Dermis blood vessel endothelial cell (primary cell): ENCODE results near the gene BTBD3. TPM values are rescaled to one million over a fixed set of nuclear protein-coding genes. Genes with fewer than 3 reads are reported as not detected.

ENCODE experiments used
- DNase-seq: peaks from one replicate; pipeline ENCODE4 v3.0.0; 2010
- total RNA-seq: library from RNA; depleted of rRNA; stranded (reverse); fragments of >200 nt; gene quantifications from 2 replicates; pipeline ENCODE4 v1.2.3, GENCODE V29; 2014

Gene BTBD3
- total RNA-seq, 1 donor from 2014 or later: 84.9 TPM

GRCh38 chr20:11918391-11918845 is 725 bp downstream of the BTBD3 start:
- peak; percentile 47 for DNase-seq

- DNase-seq: peak; percentile 55
Measured at GRCh38 chr20:11918981-11919380, 1.3 kb downstream of the BTBD3 start.

- DNase-seq: no peak
Measured at GRCh38 chr20:11919581-11919980, 1.9 kb downstream of the BTBD3 start.

- DNase-seq: no peak
Measured at GRCh38 chr20:11920083-11920482, 2.4 kb downstream of the BTBD3 start.

- DNase-seq: no peak
Measured at GRCh38 chr20:11921321-11921720, 3.6 kb downstream of the BTBD3 start.

GRCh38 chr20:11922561-11922960 is 4.9 kb downstream of the BTBD3 start:
- DNase-seq: no peak

- DNase-seq: no peak
Measured at GRCh38 chr20:11924923-11925322, 7.2 kb downstream of the BTBD3 start.

GRCh38 chr20:11926292-11926998 is 8.8 kb downstream of the BTBD3 start:
- DNase-seq: no peak

GRCh38 chr20:11929947-11930346 is 12.3 kb downstream of the BTBD3 start:
- DNase-seq: no peak

- DNase-seq: no peak
Measured at GRCh38 chr20:11935212-11936154, 17.8 kb downstream of the BTBD3 start.

- DNase-seq: no peak
Measured at GRCh38 chr20:11936157-11936556, 18.5 kb downstream of the BTBD3 start.

- DNase-seq: no peak
Measured at GRCh38 chr20:11937230-11937629, 19.5 kb downstream of the BTBD3 start.

GRCh38 chr20:11941593-11942246 is 24.0 kb downstream of the BTBD3 start:
- DNase-seq: no peak

GRCh38 chr20:11943778-11944177 is 26.1 kb downstream of the BTBD3 start:
- no peak for DNase-seq

GRCh38 chr20:11948806-11949205 is 31.1 kb downstream of the BTBD3 start:
- DNase-seq: no peak

GRCh38 chr20:11949711-11950110 is 32.0 kb downstream of the BTBD3 start:
- no peak for DNase-seq

- DNase-seq: no peak
Measured at GRCh38 chr20:11951696-11952095, 34.0 kb downstream of the BTBD3 start.

GRCh38 chr20:11952639-11953038 is 34.9 kb downstream of the BTBD3 start:
- no peak for DNase-seq

- DNase-seq: no peak
Measured at GRCh38 chr20:11957911-11958310, 40.2 kb downstream of the BTBD3 start.

GRCh38 chr20:11958855-11959254 is 41.2 kb downstream of the BTBD3 start:
- peak; percentile 24 for DNase-seq

- DNase-seq: peak; percentile 1
Measured at GRCh38 chr20:11965602-11966001, 47.9 kb downstream of the BTBD3 start.

- no peak for DNase-seq
Measured at GRCh38 chr20:11966186-11966585, 48.5 kb downstream of the BTBD3 start.

GRCh38 chr20:11970243-11970836 is 52.6 kb downstream of the BTBD3 start:
- DNase-seq: no peak
